ENCODE measurements around the gene IDH3G. TPM values are rescaled to one million over a fixed set of nuclear protein-coding genes. Genes with fewer than 3 reads are reported as not detected.

Gene IDH3G
- total and polyA plus RNA-seq, 2 experiments from 2014 or later: 41.4 to 49.0 TPM

GRCh38 chrX:153776120-153776599, 18.0 kb downstream of the IDH3G start:
- H3K36me3 Mint-ChIP-seq (ENCODE audit: low read depth): no peaks in the 10 kb centered on the region
- no peak overlapping the region for H3K27ac ChIP-seq (ENCODE audit: low read depth)
- ATAC-seq: no peak
- no peak overlapping the region for H3K4me3 ChIP-seq
- TF ChIP-seq ZNF114 (CRISPR knock-in tag; IDR thresholded peaks at IDR 0.05) (no peak), EZH2phosphoT487 (IDR thresholded peaks at IDR 0.05; ENCODE audit: unreplicated experiment) (no peak), REST (IDR thresholded peaks at IDR 0.05; ENCODE audit: unreplicated experiment) (no peak), CREB1 (CRISPR knock-in tag; IDR thresholded peaks at IDR 0.05; ENCODE audit: low read depth) (no peak), ZNF462 (CRISPR knock-in tag; IDR thresholded peaks at IDR 0.05) (no peak), CTCF (conservative IDR thresholded peaks at IDR 0.05; ENCODE audit: low read depth in 2 of 2) (no peak), POLR2AphosphoS5 (IDR thresholded peaks at IDR 0.05; ENCODE audit: low read depth) (no peak), STAT1 (IDR thresholded peaks at IDR 0.05; ENCODE audit: unreplicated experiment) (no peak), NANOG (IDR thresholded peaks at IDR 0.05; ENCODE audit: borderline replicate concordance) (no peak), ZNF331 (CRISPR knock-in tag; IDR thresholded peaks at IDR 0.05; ENCODE audit: low read depth) (no peak)
- peaks cover 6% of the 10 kb centered on the region for H3K27me3 Mint-ChIP-seq (ENCODE audit: insufficient read depth, low read depth, poor library complexity)
- H3K9me2 ChIP-seq (ENCODE audit: insufficient read depth): no peaks in the 10 kb centered on the region
- no peaks in the 10 kb centered on the region for H3K79me2 ChIP-seq (replicated peaks; ENCODE audit: insufficient read depth)
- no peaks in the 10 kb centered on the region for H3K4me1 ChIP-seq (ENCODE audit: insufficient read depth)
- H4K20me1 ChIP-seq (replicated peaks; ENCODE audit: insufficient read depth): no peaks in the 10 kb centered on the region
- H3K36me3 ChIP-seq (ENCODE audit: insufficient read depth): no peaks in the 10 kb centered on the region
- H3K4me3 Mint-ChIP-seq: no peak overlapping the region
- no peak overlapping the region for H2AFZ ChIP-seq
- no peak overlapping the region for H3K4me2 ChIP-seq
- peaks cover 7% of the 10 kb centered on the region; the same call in 2 of the 3 replicates for H3K4me1 Mint-ChIP-seq
- no peaks in the 10 kb centered on the region for H3K27me3 ChIP-seq (ENCODE audit: insufficient read depth)
- H3K27ac Mint-ChIP-seq: no peak overlapping the region
- no peak for DNase-seq (ENCODE audit: low spot score)
- no peaks in the 10 kb centered on the region for H3K9me3 Mint-ChIP-seq
- no peaks in the 10 kb centered on the region for H3F3A ChIP-seq (replicated peaks; ENCODE audit: low read depth)
